Measurements from ENCODE around the gene ZFAND3.

GRCh38 chr6:37931066-37931465 lies 111.5 kb downstream of the ZFAND3 start:
- no peak for TF ChIP-seq CTCF (IDR thresholded peaks at IDR 0.05)
- TF ChIP-seq ZFX (IDR thresholded peaks at IDR 0.05; ENCODE audit: borderline replicate concordance), result no peak
